ENCODE measurements around the gene CYP1B1.

- no peak for TF ChIP-seq CTCF (IDR thresholded peaks at IDR 0.05 in 4 of 5, conservative IDR thresholded peaks at IDR 0.05 in 1 of 5)
- TF ChIP-seq POLR2A (IDR thresholded peaks at IDR 0.05): no peak
Observed at GRCh38 chr2:38037325-38037724, 38.6 kb downstream of the CYP1B1 start.

Measured in gastrocnemius medialis (tissue), 4 donors.